Effector CD4-positive, alpha-beta T cell (primary cell): ENCODE results near the gene TIRAP.
"Not testable (repeated sequence)": the region's sequence is repeated elsewhere in the genome, so short reads cannot be mapped to it uniquely, and the experiment has no call there.

ENCODE experiments used
- DNase-seq: peaks from one replicate; pipeline ENCODE4 v3.0.0-alpha.2; 2020
- total RNA-seq: gene quantifications from one replicate; lab custom pipeline; 2026; lab: John Stamatoyannopoulos, UW

TIRAP gene
- 12.4 reads per million, percentile 36 among the genes with 10 or more reads in this experiment for total RNA-seq

- DNase-seq: peak; percentile 53
Measured at GRCh38 chr11:126282736-126283591, at the start of gene TIRAP. TSS of gene TIRAP (plus strand) at chr11:126283093. CDS start at chr11:126290895, 7,802 bp downstream.

- no peak for DNase-seq
Measured at GRCh38 chr11:126233391-126233790, 49.5 kb upstream of the TIRAP start.

- no peak for DNase-seq
Measured at GRCh38 chr11:126246636-126247035, 36.3 kb upstream of the TIRAP start.

GRCh38 chr11:126253265-126253664, 29.6 kb upstream of the TIRAP start:
- DNase-seq: no peak

- DNase-seq: no peak
Measured at GRCh38 chr11:126254819-126255218, 28.1 kb upstream of the TIRAP start.

GRCh38 chr11:126255507-126255906, 27.4 kb upstream of the TIRAP start:
- not testable (repeated sequence) for DNase-seq

- DNase-seq: no peak
Measured at GRCh38 chr11:126256216-126256615, 26.7 kb upstream of the TIRAP start.

- DNase-seq: no peak
Measured at GRCh38 chr11:126257144-126257543, 25.7 kb upstream of the TIRAP start.

- no peak for DNase-seq
Measured at GRCh38 chr11:126257764-126258163, 25.1 kb upstream of the TIRAP start.

GRCh38 chr11:126262216-126262615, 20.7 kb upstream of the TIRAP start:
- no peak for DNase-seq

GRCh38 chr11:126263489-126263888, 19.4 kb upstream of the TIRAP start:
- DNase-seq: no peak

GRCh38 chr11:126265811-126266210, 17.1 kb upstream of the TIRAP start:
- no peak for DNase-seq

GRCh38 chr11:126267650-126268049, 15.2 kb upstream of the TIRAP start:
- no peak for DNase-seq

GRCh38 chr11:126268361-126268707, 14.6 kb upstream of the TIRAP start:
- DNase-seq: no peak

- DNase-seq: peak; percentile 100
Measured at GRCh38 chr11:126268708-126269579, 13.9 kb upstream of the TIRAP start, which contains the start of the genes FOXRED1 and SRPRA. TSS of gene FOXRED1 (plus strand) at chr11:126269154. CDS start at chr11:126269207, 53 bp downstream. TSS of gene SRPRA (minus strand) at chr11:126268895. CDS start at chr11:126268804, 91 bp downstream.

GRCh38 chr11:126277322-126277721, 5.6 kb upstream of the TIRAP start:
- no peak for DNase-seq

- DNase-seq: no peak
Measured at GRCh38 chr11:126277780-126278179, 5.1 kb upstream of the TIRAP start.

- no peak for DNase-seq
Measured at GRCh38 chr11:126279191-126279590, 3.7 kb upstream of the TIRAP start.

GRCh38 chr11:126280595-126280994, 2.3 kb upstream of the TIRAP start:
- DNase-seq: no peak

GRCh38 chr11:126281245-126281644, 1.6 kb upstream of the TIRAP start:
- no peak for DNase-seq

GRCh38 chr11:126281666-126282175, 1.2 kb upstream of the TIRAP start:
- DNase-seq: no peak

- DNase-seq: peak; percentile 26
Measured at GRCh38 chr11:126282361-126282735, 545 bp upstream of the TIRAP start.

GRCh38 chr11:126284829-126285228, 1.9 kb downstream of the TIRAP start:
- DNase-seq: peak; percentile 81
